ENCODE data around the gene GUCY2F. TPM values are rescaled to one million over a fixed set of nuclear protein-coding genes. Genes with fewer than 3 reads are reported as not detected.

GUCY2F gene
- total and polyA plus RNA-seq, 2 donors, result under 0.01 to 0.38 TPM

- Histone ChIP-seq H3K36me3 (ENCODE audit: control insufficient read depth in 2 of 2, insufficient read depth in 2 of 2, low read length in 1 of 2) (no peaks in the 10 kb centered on the region), H3K27ac (ENCODE audit: low read depth in 1 of 2, low read length in 1 of 2) (no peak overlapping the region), H3K27me3 (ENCODE audit: control insufficient read depth in 2 of 2, insufficient read depth in 1 of 2, low read length in 1 of 2) (no peaks in the 10 kb centered on the region), H3K9me3 (ENCODE audit: control insufficient read depth in 2 of 2, insufficient read depth in 1 of 2, low read length in 1 of 2) (no peaks in the 10 kb centered on the region), H3K4me3 (ENCODE audit: low read length in 2 of 2) (no peak overlapping the region), H3K4me1 (ENCODE audit: control insufficient read depth in 2 of 2, insufficient read depth in 2 of 2, low read length in 2 of 2) (no peaks in the 10 kb centered on the region)
- WGBS, result 93% methylated on average over 1 of the region's 1 CpG
- no peak for DNase-seq (ENCODE audit: low read depth in 6 of 9, low spot score in 9 of 9)
Observed at GRCh38 chrX:109484886-109485285, 3.0 kb upstream of the GUCY2F start.

- peaks cover 0 to 10% of the 10 kb centered on the region in 2 donors for H3K27me3 ChIP-seq (ENCODE audit: control insufficient read depth in 2 of 2, insufficient read depth in 1 of 2, low read length in 1 of 2)
- H3K36me3 ChIP-seq (ENCODE audit: control insufficient read depth in 2 of 2, insufficient read depth in 2 of 2, low read length in 1 of 2), result no peaks in the 10 kb centered on the region
- no peak overlapping the region for H3K27ac ChIP-seq (ENCODE audit: low read depth in 1 of 2, low read length in 1 of 2)
- peaks cover 0 to 7% of the 10 kb centered on the region in 2 donors for H3K4me1 ChIP-seq (ENCODE audit: control insufficient read depth in 2 of 2, insufficient read depth in 2 of 2, low read length in 2 of 2)
- no peak overlapping the region for H3K4me3 ChIP-seq (ENCODE audit: low read length in 2 of 2)
- no peaks in the 10 kb centered on the region for H3K9me3 ChIP-seq (ENCODE audit: control insufficient read depth in 2 of 2, insufficient read depth in 1 of 2, low read length in 1 of 2)
- DNase-seq (ENCODE audit: low read depth in 6 of 9, low spot score in 9 of 9), result peak in 3 of 9 donors; percentile 1 to 37 (median 14)
- 14% methylated on average over 23 of the region's 23 CpGs for WGBS
Observed at GRCh38 chrX:109475174-109475891, 6.6 kb downstream of the GUCY2F start.

GRCh38 chrX:109472939-109473735 lies 8.7 kb downstream of the GUCY2F start:
- no peak overlapping the region for H3K4me3 ChIP-seq (ENCODE audit: low read length in 2 of 2)
- peaks cover 0 to 10% of the 10 kb centered on the region in 2 donors for H3K27me3 ChIP-seq (ENCODE audit: control insufficient read depth in 2 of 2, insufficient read depth in 1 of 2, low read length in 1 of 2)
- 59% methylated on average over 7 of the region's 7 CpGs for WGBS
- H3K4me1 ChIP-seq (ENCODE audit: control insufficient read depth in 2 of 2, insufficient read depth in 2 of 2, low read length in 2 of 2), result peaks cover 0 to 7% of the 10 kb centered on the region in 2 donors
- H3K36me3 ChIP-seq (ENCODE audit: control insufficient read depth in 2 of 2, insufficient read depth in 2 of 2, low read length in 1 of 2), result no peaks in the 10 kb centered on the region
- peak in 1 of 9 donors; percentile 22 for DNase-seq (ENCODE audit: low read depth in 6 of 9, low spot score in 9 of 9)
- H3K9me3 ChIP-seq (ENCODE audit: control insufficient read depth in 2 of 2, insufficient read depth in 1 of 2, low read length in 1 of 2), result no peaks in the 10 kb centered on the region
- H3K27ac ChIP-seq (ENCODE audit: low read depth in 1 of 2, low read length in 1 of 2), result no peak overlapping the region

- Histone ChIP-seq H3K4me3 (ENCODE audit: low read length in 2 of 2) (no peak overlapping the region), H3K9me3 (ENCODE audit: control insufficient read depth in 2 of 2, insufficient read depth in 1 of 2, low read length in 1 of 2) (no peaks in the 10 kb centered on the region), H3K36me3 (ENCODE audit: control insufficient read depth in 2 of 2, insufficient read depth in 2 of 2, low read length in 1 of 2) (no peaks in the 10 kb centered on the region), H3K4me1 (ENCODE audit: control insufficient read depth in 2 of 2, insufficient read depth in 2 of 2, low read length in 2 of 2) (no peaks in the 10 kb centered on the region), H3K27ac (ENCODE audit: low read depth in 1 of 2, low read length in 1 of 2) (no peak overlapping the region), H3K27me3 (ENCODE audit: control insufficient read depth in 2 of 2, insufficient read depth in 1 of 2, low read length in 1 of 2) (no peaks in the 10 kb centered on the region)
- no peak for DNase-seq (ENCODE audit: low read depth in 6 of 9, low spot score in 9 of 9)
Observed at GRCh38 chrX:109464231-109464630, 17.7 kb downstream of the GUCY2F start.

- WGBS, result 75% methylated on average over 2 of the region's 2 CpGs
- Histone ChIP-seq H3K9me3 (ENCODE audit: control insufficient read depth in 2 of 2, insufficient read depth in 1 of 2, low read length in 1 of 2) (no peaks in the 10 kb centered on the region), H3K27ac (ENCODE audit: low read depth in 1 of 2, low read length in 1 of 2) (no peak overlapping the region), H3K4me3 (ENCODE audit: low read length in 2 of 2) (no peak overlapping the region), H3K36me3 (ENCODE audit: control insufficient read depth in 2 of 2, insufficient read depth in 2 of 2, low read length in 1 of 2) (no peaks in the 10 kb centered on the region), H3K27me3 (ENCODE audit: control insufficient read depth in 2 of 2, insufficient read depth in 1 of 2, low read length in 1 of 2) (no peaks in the 10 kb centered on the region), H3K4me1 (ENCODE audit: control insufficient read depth in 2 of 2, insufficient read depth in 2 of 2, low read length in 2 of 2) (no peaks in the 10 kb centered on the region)
- DNase-seq (ENCODE audit: low read depth in 6 of 9, low spot score in 9 of 9), result no peak
Observed at GRCh38 chrX:109463784-109464183, 18.1 kb downstream of the GUCY2F start.

GRCh38 chrX:109448282-109448938 lies 33.5 kb downstream of the GUCY2F start:
- Histone ChIP-seq H3K27ac (ENCODE audit: low read depth in 1 of 2, low read length in 1 of 2) (no peak overlapping the region), H3K4me1 (ENCODE audit: control insufficient read depth in 2 of 2, insufficient read depth in 2 of 2, low read length in 2 of 2) (no peaks in the 10 kb centered on the region), H3K36me3 (ENCODE audit: control insufficient read depth in 2 of 2, insufficient read depth in 2 of 2, low read length in 1 of 2) (no peaks in the 10 kb centered on the region), H3K9me3 (ENCODE audit: control insufficient read depth in 2 of 2, insufficient read depth in 1 of 2, low read length in 1 of 2) (no peaks in the 10 kb centered on the region), H3K4me3 (ENCODE audit: low read length in 2 of 2) (no peak overlapping the region), H3K27me3 (ENCODE audit: control insufficient read depth in 2 of 2, insufficient read depth in 1 of 2, low read length in 1 of 2) (no peaks in the 10 kb centered on the region)
- WGBS, result 91% methylated on average over 3 of the region's 3 CpGs
- DNase-seq (ENCODE audit: low read depth in 6 of 9, low spot score in 9 of 9), result no peak

GRCh38 chrX:109441266-109441665 lies 40.6 kb downstream of the GUCY2F start:
- no peaks in the 10 kb centered on the region for H3K4me1 ChIP-seq (ENCODE audit: control insufficient read depth in 2 of 2, insufficient read depth in 2 of 2, low read length in 2 of 2)
- WGBS, result 94% methylated on average over 2 of the region's 2 CpGs

GRCh38 chrX:109440475-109440874 lies 41.4 kb downstream of the GUCY2F start:
- Histone ChIP-seq H3K9me3 (ENCODE audit: control insufficient read depth in 2 of 2, insufficient read depth in 1 of 2, low read length in 1 of 2) (peaks cover 0 to 4% of the 10 kb centered on the region in 2 donors), H3K36me3 (ENCODE audit: control insufficient read depth in 2 of 2, insufficient read depth in 2 of 2, low read length in 1 of 2) (no peaks in the 10 kb centered on the region), H3K4me3 (ENCODE audit: low read length in 2 of 2) (no peak overlapping the region), H3K27ac (ENCODE audit: low read depth in 1 of 2, low read length in 1 of 2) (no peak overlapping the region), H3K4me1 (ENCODE audit: control insufficient read depth in 2 of 2, insufficient read depth in 2 of 2, low read length in 2 of 2) (no peaks in the 10 kb centered on the region), H3K27me3 (ENCODE audit: control insufficient read depth in 2 of 2, insufficient read depth in 1 of 2, low read length in 1 of 2) (no peaks in the 10 kb centered on the region)
- no peak for DNase-seq (ENCODE audit: low read depth in 6 of 9, low spot score in 9 of 9)

More at GRCh38 chrX:109441266-109441665, 40.6 kb downstream of the GUCY2F start:
- Histone ChIP-seq H3K4me3 (ENCODE audit: low read length in 2 of 2) (no peak overlapping the region), H3K36me3 (ENCODE audit: control insufficient read depth in 2 of 2, insufficient read depth in 2 of 2, low read length in 1 of 2) (no peaks in the 10 kb centered on the region), H3K9me3 (ENCODE audit: control insufficient read depth in 2 of 2, insufficient read depth in 1 of 2, low read length in 1 of 2) (peaks cover 0 to 4% of the 10 kb centered on the region in 2 donors), H3K27ac (ENCODE audit: low read depth in 1 of 2, low read length in 1 of 2) (no peak overlapping the region), H3K27me3 (ENCODE audit: control insufficient read depth in 2 of 2, insufficient read depth in 1 of 2, low read length in 1 of 2) (no peaks in the 10 kb centered on the region)
- no peak for DNase-seq (ENCODE audit: low read depth in 6 of 9, low spot score in 9 of 9)

- Histone ChIP-seq H3K4me1 (ENCODE audit: control insufficient read depth in 2 of 2, insufficient read depth in 2 of 2, low read length in 2 of 2) (no peaks in the 10 kb centered on the region), H3K4me3 (ENCODE audit: low read length in 2 of 2) (no peak overlapping the region), H3K27ac (ENCODE audit: low read depth in 1 of 2, low read length in 1 of 2) (no peak overlapping the region), H3K36me3 (ENCODE audit: control insufficient read depth in 2 of 2, insufficient read depth in 2 of 2, low read length in 1 of 2) (no peaks in the 10 kb centered on the region), H3K9me3 (ENCODE audit: control insufficient read depth in 2 of 2, insufficient read depth in 1 of 2, low read length in 1 of 2) (no peaks in the 10 kb centered on the region), H3K27me3 (ENCODE audit: control insufficient read depth in 2 of 2, insufficient read depth in 1 of 2, low read length in 1 of 2) (no peaks in the 10 kb centered on the region)
- WGBS, result 94% methylated on average over 2 of the region's 2 CpGs
- DNase-seq (ENCODE audit: low read depth in 6 of 9, low spot score in 9 of 9), result no peak
Observed at GRCh38 chrX:109409181-109409580, 72.7 kb downstream of the GUCY2F start.

Measured in thymus (tissue), 11 donors.